Lower leg skin (tissue), 4 donors: ENCODE results near the gene WDCP. TPM values are rescaled to one million over a fixed set of nuclear protein-coding genes. Genes with fewer than 3 reads are reported as not detected.
"Not testable (repeated sequence)": the region's sequence is repeated elsewhere in the genome, so short reads cannot be mapped to it uniquely, and the experiment has no call there.

Source experiments
- DNase-seq, 2 donors: peaks; one replicate each; pipeline ENCODE4 v3.0.0-alpha.2; 2019; ENCODE audit warnings: low spot score in 2 of 2
- H3K4me3 ChIP-seq: fragments of 200-600 bp; sonication (generic); 2 replicates; pipeline ENCODE4 v1.5.1; 2017; ENCODE audit warnings: mild to moderate bottlenecking, low read depth; ENCODE audit not compliant: poor library complexity, severe bottlenecking
- POLR2A ChIP-seq, 2 donors: fragments of 450-650 bp; IDR thresholded peaks; one replicate each; pipeline ENCODE4 v1.6.1; 2016 to 2017; ENCODE audit warnings: antibody characterized with exemption in 2 of 2, mild to moderate bottlenecking in 1 of 2, moderate library complexity in 1 of 2
- WGBS, 2 donors: methylation state at CpG; one replicate each; pipeline ENCODE4 v1.1.5; 2018; 5-methylcytosine and 5-hydroxymethylcytosine counted together
- intact Hi-C: fragments of 100-400 bp; cut with DNase I; formaldehyde crosslinking; loops from one replicate; pipeline ENCODE4 v1.15.0; 2023; ENCODE audit warnings: low total_unique reads
- total RNA-seq, 4 donors: library from RNA; depleted of rRNA; stranded (reverse); fragments of >200 nt; gene quantifications; one replicate each; pipeline ENCODE4 v1.1.0, GENCODE V29; 2016
- TF ChIP-seq, protein P1 (sequence below), 3 donors: fragments of 450-650 bp; IDR thresholded peaks; one replicate each; pipeline ENCODE4 v1.5.1; 2016; ENCODE audit warnings: antibody characterized with exemption in 3 of 3, mild to moderate bottlenecking in 3 of 3, moderate library complexity in 2 of 3

WDCP gene
- total RNA-seq, 4 donors from 2014 or later: 2.6 to 4.9 (median 3.8) TPM

DNA sequence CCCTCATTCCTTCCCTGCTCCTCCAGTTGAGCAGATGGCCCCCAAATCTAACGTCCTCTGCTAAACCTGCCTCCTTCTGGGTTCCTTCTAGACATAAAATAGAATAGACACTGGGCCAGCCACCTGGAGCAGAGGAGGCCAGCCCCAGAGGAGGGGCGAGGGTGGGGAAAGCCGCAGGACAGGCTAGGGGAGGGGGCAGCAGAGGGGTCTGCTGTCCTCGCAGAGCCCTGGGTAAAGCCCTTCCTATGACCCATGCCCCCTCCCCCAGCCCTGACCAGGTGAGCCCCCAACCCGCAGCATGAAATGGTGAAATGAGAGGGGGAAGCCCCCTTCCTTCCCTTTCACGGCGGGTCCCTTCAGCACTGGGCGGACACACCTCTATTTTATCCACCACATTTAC, 29.5 kb downstream of the WDCP start:
- H3K4me3 ChIP-seq: no peak overlapping the region
- 87% methylated on average over 8 of the region's 8 CpGs for WGBS, 2 donors
- peak in 1 of 2 donors; percentile 68 for DNase-seq
- no peak for TF ChIP-seq POLR2A (IDR thresholded peaks at IDR 0.05)
- TF ChIP-seq, protein P1, sequence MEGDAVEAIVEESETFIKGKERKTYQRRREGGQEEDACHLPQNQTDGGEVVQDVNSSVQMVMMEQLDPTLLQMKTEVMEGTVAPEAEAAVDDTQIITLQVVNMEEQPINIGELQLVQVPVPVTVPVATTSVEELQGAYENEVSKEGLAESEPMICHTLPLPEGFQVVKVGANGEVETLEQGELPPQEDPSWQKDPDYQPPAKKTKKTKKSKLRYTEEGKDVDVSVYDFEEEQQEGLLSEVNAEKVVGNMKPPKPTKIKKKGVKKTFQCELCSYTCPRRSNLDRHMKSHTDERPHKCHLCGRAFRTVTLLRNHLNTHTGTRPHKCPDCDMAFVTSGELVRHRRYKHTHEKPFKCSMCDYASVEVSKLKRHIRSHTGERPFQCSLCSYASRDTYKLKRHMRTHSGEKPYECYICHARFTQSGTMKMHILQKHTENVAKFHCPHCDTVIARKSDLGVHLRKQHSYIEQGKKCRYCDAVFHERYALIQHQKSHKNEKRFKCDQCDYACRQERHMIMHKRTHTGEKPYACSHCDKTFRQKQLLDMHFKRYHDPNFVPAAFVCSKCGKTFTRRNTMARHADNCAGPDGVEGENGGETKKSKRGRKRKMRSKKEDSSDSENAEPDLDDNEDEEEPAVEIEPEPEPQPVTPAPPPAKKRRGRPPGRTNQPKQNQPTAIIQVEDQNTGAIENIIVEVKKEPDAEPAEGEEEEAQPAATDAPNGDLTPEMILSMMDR (IDR thresholded peaks at IDR 0.05): no peak
- intact Hi-C loops: no loop called here

DNA sequence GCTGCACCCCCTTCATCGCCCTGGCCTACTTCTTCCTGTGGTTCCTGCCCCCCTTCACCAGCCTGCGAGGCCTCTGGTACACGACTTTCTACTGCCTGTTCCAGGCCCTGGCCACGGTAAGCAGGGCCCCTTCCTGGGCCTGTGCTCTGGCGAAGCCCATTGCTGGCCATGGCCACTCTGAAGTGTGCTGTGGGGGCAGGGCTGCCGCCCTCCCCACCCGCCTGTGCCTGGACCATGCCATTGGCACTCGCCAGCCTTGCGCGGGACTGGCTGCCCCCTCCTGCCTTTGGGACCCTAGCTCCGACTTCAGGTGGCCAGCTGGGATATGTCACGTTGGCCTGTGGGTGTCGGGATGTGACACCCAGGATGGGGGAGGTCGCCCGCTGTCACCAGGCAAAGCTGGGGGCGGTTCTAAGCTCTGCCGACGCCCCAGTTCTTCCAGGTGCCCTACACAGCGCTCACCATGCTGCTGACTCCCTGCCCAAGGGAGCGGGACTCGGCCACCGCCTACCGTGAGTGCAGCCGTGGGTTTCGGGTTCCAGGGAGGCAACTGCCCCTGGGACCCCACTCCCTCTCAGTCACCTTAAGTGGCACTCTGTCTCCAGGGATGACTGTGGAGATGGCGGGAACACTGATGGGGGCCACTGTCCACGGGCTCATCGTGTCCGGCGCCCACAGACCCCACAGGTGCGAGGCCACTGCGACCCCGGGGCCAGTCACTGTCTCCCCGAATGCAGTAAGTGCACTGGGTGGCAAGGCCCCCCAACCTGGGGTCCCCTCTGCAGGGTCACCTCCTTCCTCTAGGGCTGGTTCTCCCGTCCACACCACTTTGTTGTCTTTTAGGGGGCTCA, 30.1 kb downstream of the WDCP start:
- no peak overlapping the region for H3K4me3 ChIP-seq
- TF ChIP-seq, protein P1 (IDR thresholded peaks at IDR 0.05): no peak
- intact Hi-C loops: no loop called here
- DNase-seq: peak in 1 of 2 donors; percentile 74
- 94 to 97% methylated on average over 26 to 31 of the region's 35 CpGs for WGBS, 2 donors

DNA sequence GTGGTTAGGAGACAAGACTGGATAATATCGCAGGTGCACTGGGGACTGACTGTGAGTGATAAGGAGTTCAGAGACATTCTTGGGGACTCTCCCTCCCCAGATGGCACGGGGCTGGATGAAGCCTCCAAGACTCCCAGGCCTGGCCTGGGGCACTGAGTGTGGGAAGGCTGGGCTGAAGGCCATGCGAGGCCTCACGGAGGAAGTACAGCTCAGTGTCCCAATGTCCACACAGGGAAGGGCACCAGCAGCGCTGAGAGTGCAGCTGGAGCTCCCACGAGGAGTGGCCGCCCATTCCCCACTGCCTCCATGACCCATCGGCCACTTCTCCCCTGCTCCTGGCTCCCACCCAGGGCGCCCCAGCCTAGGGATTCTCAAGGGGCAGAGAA, 30.8 kb downstream of the WDCP start:
- TF ChIP-seq, protein P1 (IDR thresholded peaks at IDR 0.05): no peak
- no peak for TF ChIP-seq POLR2A (IDR thresholded peaks at IDR 0.05)
- 76 to 81% methylated on average over 7 to 8 of the region's 9 CpGs for WGBS, 2 donors
- no peak overlapping the region for H3K4me3 ChIP-seq
- peak in 1 of 2 donors; percentile 76 for DNase-seq
- intact Hi-C loops: no loop called here

DNA sequence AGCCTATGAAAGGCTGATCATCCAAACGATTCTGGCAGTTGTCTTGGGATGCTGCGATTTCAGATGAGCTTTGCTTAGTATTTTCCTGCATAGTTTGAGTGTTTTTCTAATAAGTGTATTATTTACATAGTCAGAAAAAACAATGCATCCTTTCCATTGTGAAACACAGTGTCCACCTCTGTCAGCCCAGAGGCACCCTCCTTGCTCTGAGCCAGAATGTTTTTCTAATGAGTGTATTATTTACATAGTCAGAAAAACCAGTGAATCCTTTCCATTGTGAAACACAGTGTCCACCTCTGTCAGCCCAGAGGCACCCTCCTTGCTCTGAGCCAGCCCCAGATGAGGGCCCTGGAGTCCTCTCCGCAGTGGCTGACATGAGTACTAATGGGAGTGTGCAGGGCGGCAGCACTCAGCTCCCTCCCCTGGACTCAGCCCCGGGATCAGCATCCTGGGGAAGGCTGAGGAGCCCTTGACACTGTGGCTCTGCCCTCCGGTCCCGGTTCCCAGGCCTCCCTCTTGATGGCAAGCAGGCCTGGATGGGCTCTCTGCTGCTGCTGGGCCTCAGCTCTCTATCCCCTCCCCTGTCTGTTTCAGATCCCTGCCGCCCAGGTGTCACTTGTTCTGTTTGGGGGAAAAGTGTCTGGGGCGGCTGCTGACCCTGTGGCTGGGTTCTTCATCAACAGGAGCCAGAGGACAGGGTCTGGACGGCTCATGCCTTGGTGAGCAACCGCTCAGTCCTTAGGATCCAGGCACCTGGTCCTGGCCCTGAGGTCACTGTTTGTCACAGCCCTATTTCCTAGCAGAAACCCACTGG, 31.4 kb downstream of the WDCP start:
- no peak overlapping the region for H3K4me3 ChIP-seq
- TF ChIP-seq, protein P1 (IDR thresholded peaks at IDR 0.05): no peak
- no peak for TF ChIP-seq POLR2A (IDR thresholded peaks at IDR 0.05)
- intact Hi-C loops: no loop called here
- DNase-seq: peak in 1 of 2 donors; percentile 84
- WGBS, 2 donors: 73 to 85% methylated on average over 9 to 10 of the region's 11 CpGs

DNA sequence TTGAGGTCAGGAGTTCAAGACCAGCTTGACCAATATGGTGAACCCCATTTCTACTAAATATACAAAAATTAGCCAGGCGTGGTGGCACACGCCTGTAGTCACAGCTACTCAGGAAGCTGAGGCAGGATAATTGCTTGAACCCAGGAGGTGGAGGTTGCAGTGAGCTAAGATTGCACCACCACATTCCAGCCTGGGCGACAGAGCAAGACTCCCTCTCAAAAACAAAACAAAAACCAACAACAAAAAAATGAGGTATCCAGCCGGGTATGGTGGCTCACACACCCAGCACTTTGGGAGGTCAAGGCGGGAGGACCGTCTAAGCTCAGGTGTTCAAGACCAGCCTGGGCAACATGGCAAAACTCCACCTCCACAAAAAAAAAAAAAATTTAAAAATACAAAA, 32.3 kb downstream of the WDCP start:
- WGBS, 2 donors: 88 to 94% methylated on average over 6 of the region's 6 CpGs
- intact Hi-C loops, H3K4me3 ChIP-seq: not testable (repeated sequence)

DNA sequence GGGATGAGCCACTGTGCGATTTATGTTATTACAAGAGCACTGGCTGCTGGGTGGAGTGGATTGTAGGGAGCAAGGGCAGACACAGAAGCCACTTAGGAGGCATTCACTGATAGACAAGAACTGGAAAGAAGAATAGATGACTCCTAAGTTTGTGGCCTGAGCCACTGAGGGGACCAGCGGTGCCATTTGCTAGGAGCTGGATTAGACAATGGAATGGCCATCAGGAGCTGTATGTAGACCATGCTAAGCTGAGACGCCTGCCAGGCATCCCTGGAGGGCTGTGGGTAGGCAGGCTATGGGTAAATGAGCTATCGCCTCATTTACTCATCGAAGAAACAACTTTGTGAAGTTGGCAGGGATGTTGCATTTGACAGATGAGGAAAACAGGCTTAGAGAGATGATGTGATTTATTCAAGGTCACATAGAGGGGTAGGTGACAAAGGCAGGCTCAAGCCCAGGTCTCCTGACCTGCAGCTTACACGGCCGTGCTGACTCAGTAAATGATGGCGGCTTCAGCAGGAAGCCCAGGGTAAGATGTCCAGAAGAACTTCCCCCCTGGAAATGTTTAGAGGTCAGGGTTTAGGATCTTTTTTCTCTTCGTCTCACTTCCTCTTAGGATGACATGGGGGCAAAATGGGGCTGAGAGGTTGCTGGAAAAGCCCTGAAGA, 34.5 kb downstream of the WDCP start:
- H3K4me3 ChIP-seq: no peak overlapping the region
- no peak for TF ChIP-seq POLR2A (IDR thresholded peaks at IDR 0.05)
- TF ChIP-seq, protein P1 (IDR thresholded peaks at IDR 0.05): no peak
- intact Hi-C loops: no loop called here
- WGBS, 2 donors: 74 to 83% methylated on average over 9 of the region's 9 CpGs
- peak in 1 of 2 donors; percentile 58 for DNase-seq

More for the DNA sequence above, 32.3 kb downstream of the WDCP start:
- peak in 1 of 2 donors; percentile 32 for DNase-seq
